Astrocyte (in vitro differentiated cells and primary cell): ENCODE results near the gene MYOF.

Experiments used
- CTCF ChIP-seq: IDR thresholded peaks from 2 replicates; pipeline ENCODE4 v1.5.1; 2011; ENCODE audit warnings: low read depth, mild to moderate bottlenecking, inconsistent platforms, low read length, moderate library complexity; ENCODE audit not compliant: insufficient read depth
- EZH2 ChIP-seq: IDR thresholded peaks from 2 replicates; pipeline ENCODE4 v1.6.1; 2012; ENCODE audit warnings: mild to moderate bottlenecking, low read length, inconsistent platforms; ENCODE audit not compliant: insufficient read depth

- TF ChIP-seq CTCF (no peak), EZH2 (no peak)
Measured at GRCh38 chr10:93416824-93417223, 65.3 kb downstream of the MYOF start.
